ENCODE data around the gene SOHLH2.

DNA sequence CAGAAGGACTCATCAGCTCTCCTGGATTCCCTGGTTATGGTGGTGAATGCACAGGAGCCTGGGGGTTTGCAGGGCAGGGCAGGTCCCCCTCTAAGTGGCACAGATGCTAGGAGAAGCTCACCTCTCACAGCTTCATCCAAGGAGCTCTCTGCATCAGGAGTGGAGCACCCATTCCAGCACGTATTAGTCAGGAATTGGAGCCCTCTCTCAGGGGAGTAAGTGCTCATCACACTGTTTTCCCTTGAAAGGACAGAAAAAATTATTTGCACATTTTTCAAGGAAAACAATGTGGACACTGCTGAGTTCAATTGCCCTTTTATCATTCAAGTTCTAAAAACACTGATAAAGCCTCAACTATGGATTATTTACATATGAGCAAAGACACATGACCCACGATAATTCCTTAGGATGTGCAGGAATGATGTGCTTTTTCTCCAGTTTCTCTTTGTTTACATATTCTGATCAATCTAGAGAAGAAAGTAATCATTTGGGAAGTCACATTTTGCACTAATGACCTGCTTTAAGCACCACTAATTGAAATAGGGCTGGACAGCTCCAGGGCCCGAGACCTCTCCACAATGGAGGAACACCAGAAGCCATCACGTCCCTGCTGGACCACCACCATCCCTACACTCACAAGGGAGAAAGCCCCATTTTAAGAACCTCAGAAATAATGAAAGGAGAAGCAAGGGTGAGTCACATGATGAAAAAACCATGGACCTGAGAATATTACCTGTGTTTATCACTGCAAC is 40.6 kb downstream of the SOHLH2 start:
- TF ChIP-seq, protein P1, sequence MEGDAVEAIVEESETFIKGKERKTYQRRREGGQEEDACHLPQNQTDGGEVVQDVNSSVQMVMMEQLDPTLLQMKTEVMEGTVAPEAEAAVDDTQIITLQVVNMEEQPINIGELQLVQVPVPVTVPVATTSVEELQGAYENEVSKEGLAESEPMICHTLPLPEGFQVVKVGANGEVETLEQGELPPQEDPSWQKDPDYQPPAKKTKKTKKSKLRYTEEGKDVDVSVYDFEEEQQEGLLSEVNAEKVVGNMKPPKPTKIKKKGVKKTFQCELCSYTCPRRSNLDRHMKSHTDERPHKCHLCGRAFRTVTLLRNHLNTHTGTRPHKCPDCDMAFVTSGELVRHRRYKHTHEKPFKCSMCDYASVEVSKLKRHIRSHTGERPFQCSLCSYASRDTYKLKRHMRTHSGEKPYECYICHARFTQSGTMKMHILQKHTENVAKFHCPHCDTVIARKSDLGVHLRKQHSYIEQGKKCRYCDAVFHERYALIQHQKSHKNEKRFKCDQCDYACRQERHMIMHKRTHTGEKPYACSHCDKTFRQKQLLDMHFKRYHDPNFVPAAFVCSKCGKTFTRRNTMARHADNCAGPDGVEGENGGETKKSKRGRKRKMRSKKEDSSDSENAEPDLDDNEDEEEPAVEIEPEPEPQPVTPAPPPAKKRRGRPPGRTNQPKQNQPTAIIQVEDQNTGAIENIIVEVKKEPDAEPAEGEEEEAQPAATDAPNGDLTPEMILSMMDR (conservative IDR thresholded peaks at IDR 0.05), result no peak
- TF ChIP-seq EZH2 (IDR thresholded peaks at IDR 0.05; ENCODE audit: low read depth), result no peak

All from PC-9 (cell line).